HEK293T (cell line): ENCODE data around the gene EDN2.

ENCODE experiments used
- CTCF ChIA-PET: fragments of 350-600 bp; formaldehyde crosslinking; extraction: SDS; loops from one replicate; lab custom pipeline; 2021; ENCODE audit warnings: antibody characterized with exemption, inconsistent platforms; lab: Yijun Ruan, JAX
- POLR2A ChIA-PET: fragments of 350-600 bp; formaldehyde crosslinking; extraction: SDS; loops from one replicate; lab custom pipeline; 2020; ENCODE audit warnings: antibody characterized with exemption, inconsistent platforms; lab: Yijun Ruan, JAX
- DNase-seq: peaks from one replicate; pipeline ENCODE4 v3.0.0; 2012; ENCODE audit warnings: mixed read lengths; ENCODE audit errors: extremely low spot score
- ARNT ChIP-seq: fragments of 450-650 bp; IDR thresholded peaks from 2 replicates; pipeline ENCODE4 v1.6.1; 2017; ENCODE audit warnings: mild to moderate bottlenecking
- ELF4 ChIP-seq: fragments of 450-650 bp; IDR thresholded peaks from 2 replicates; pipeline ENCODE4 v1.6.1; 2017; ENCODE audit warnings: antibody characterized with exemption
- FOXK2 ChIP-seq: fragments of 450-650 bp; IDR thresholded peaks from 2 replicates; pipeline ENCODE4 v1.6.1; 2016; ENCODE audit warnings: mild to moderate bottlenecking
- FOXM1 ChIP-seq: fragments of 450-650 bp; IDR thresholded peaks from 2 replicates; pipeline ENCODE4 v1.6.1; 2017; ENCODE audit warnings: mild to moderate bottlenecking, borderline replicate concordance
- HDGF ChIP-seq: fragments of 450-650 bp; IDR thresholded peaks from 2 replicates; pipeline ENCODE4 v1.6.1; 2017; ENCODE audit warnings: antibody characterized with exemption, borderline replicate concordance
- L3MBTL2 ChIP-seq: fragments of 450-650 bp; conservative IDR thresholded peaks from 2 replicates; pipeline ENCODE4 v1.6.1; 2016; ENCODE audit warnings: mild to moderate bottlenecking
- LEF1 ChIP-seq: fragments of 450-650 bp; IDR thresholded peaks from 2 replicates; pipeline ENCODE4 v1.6.1; 2017; ENCODE audit warnings: mild to moderate bottlenecking, borderline replicate concordance
- NFRKB ChIP-seq: fragments of 450-650 bp; IDR thresholded peaks from 2 replicates; pipeline ENCODE4 v1.6.1; 2016; ENCODE audit warnings: mild to moderate bottlenecking, moderate library complexity
- PKNOX1 ChIP-seq: fragments of 450-650 bp; IDR thresholded peaks from 2 replicates; pipeline ENCODE4 v1.6.1; 2016
- SP1 ChIP-seq: fragments of 450-650 bp; IDR thresholded peaks from 2 replicates; pipeline ENCODE4 v1.6.1; 2017
- SUZ12 ChIP-seq: fragments of 450-650 bp; IDR thresholded peaks from 2 replicates; pipeline ENCODE4 v1.6.1; 2016; ENCODE audit warnings: mild to moderate bottlenecking
- TARDBP ChIP-seq: fragments of 450-650 bp; IDR thresholded peaks from 2 replicates; pipeline ENCODE4 v1.6.1; 2016
- ZNF384 ChIP-seq: fragments of 450-650 bp; IDR thresholded peaks from 2 replicates; pipeline ENCODE4 v1.6.1; 2016

The EDN2 gene

GRCh38 chr1:41429641-41430035 lies 54.8 kb downstream of the EDN2 start:
- CTCF ChIA-PET = interaction anchor here (1.6 kb wide), 1 partner anchor 147 kb away, joined by 4 read pairs; no protein-coding TSS in a partner anchor
- POLR2A ChIA-PET = no interaction called here
- DNase-seq = no peak
- TF ChIP-seq ARNT (no peak), ZNF384 (no peak), L3MBTL2 (no peak), SP1 (no peak), FOXM1 (no peak), HDGF (no peak), LEF1 (no peak), NFRKB (no peak), ELF4 (no peak), TARDBP (no peak), SUZ12 (no peak), PKNOX1 (no peak), FOXK2 (no peak)
